ENCODE data around the gene PADI4.

DNA sequence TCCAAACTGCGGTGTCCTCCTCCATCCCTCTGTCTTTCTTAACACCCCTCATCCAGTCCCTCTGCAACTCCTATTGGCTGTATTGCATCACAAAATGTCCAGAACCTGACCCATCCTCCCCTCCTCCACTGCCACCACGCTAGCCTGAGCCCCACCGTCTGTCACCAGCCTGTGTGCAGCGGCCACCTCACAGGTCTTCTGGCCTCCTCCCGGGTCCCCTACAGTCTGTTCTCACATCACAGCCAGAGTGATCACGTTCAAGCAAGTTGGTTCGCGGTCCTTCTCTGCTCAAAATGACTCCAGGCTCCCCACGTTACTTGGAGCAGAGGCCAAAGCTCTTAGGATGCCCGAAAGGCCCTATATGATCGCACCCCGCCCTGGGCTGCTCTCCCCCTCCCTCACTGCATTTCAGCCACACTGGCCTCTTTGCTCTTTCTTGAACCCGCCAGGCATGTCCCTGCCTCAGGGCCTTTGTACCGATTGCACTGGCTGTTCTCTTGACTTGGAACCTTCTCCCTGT lies 2.4 kb upstream of the PADI4 start:
- TF ChIP-seq CTCF (IDR thresholded peaks at IDR 0.05) (no peak), POLR2A (IDR thresholded peaks at IDR 0.05) (no peak)
